Liver (tissue), 3 donors: ENCODE results near the gene SASH1.

ENCODE experiments used
- CTCF ChIP-seq: fragments of 150-350 bp; IDR thresholded peaks from 2 replicates; pipeline ENCODE4 v1.5.1; 2017; ENCODE audit warnings: improper control_type of control experiment, low read depth, low read length; ENCODE audit not compliant: missing input control
- GABPA ChIP-seq, 2 donors: IDR thresholded peaks in 1 of 2; conservative IDR thresholded peaks in 1 of 2; 2 replicates each; pipeline ENCODE4 v1.6.1; 2016; ENCODE audit warnings: antibody characterized with exemption in 2 of 2, mild to moderate bottlenecking in 1 of 2, moderate library complexity in 1 of 2
- HNF4G ChIP-seq: IDR thresholded peaks from 2 replicates; pipeline ENCODE4 v1.6.1; 2016; ENCODE audit warnings: antibody characterized with exemption
- JUND ChIP-seq, 2 donors: IDR thresholded peaks; 2 replicates each; pipeline ENCODE4 v1.6.1; 2016; ENCODE audit warnings: antibody characterized with exemption in 2 of 2
- MAX ChIP-seq: IDR thresholded peaks from 2 replicates; pipeline ENCODE4 v1.6.1; 2016; ENCODE audit warnings: antibody characterized with exemption
- RAD21 ChIP-seq, 2 donors: IDR thresholded peaks; 2 replicates each; pipeline ENCODE4 v1.6.1; 2016; ENCODE audit warnings: antibody characterized with exemption in 2 of 2, mild to moderate bottlenecking in 2 of 2
- SP1 ChIP-seq: IDR thresholded peaks from 2 replicates; pipeline ENCODE4 v1.6.1; 2018; ENCODE audit warnings: antibody characterized with exemption, mild to moderate bottlenecking
- TAF1 ChIP-seq: conservative IDR thresholded peaks from 2 replicates; pipeline ENCODE4 v1.6.1; 2016; ENCODE audit warnings: antibody characterized with exemption, mild to moderate bottlenecking
- YY1 ChIP-seq: IDR thresholded peaks from 2 replicates; pipeline ENCODE4 v1.6.1; 2016; ENCODE audit warnings: antibody characterized with exemption, mild to moderate bottlenecking
- TF ChIP-seq, protein P1 (sequence below): IDR thresholded peaks from 2 replicates; pipeline ENCODE4 v1.6.1; 2016; ENCODE audit warnings: antibody characterized with exemption
- TF ChIP-seq, protein P2 (sequence below): IDR thresholded peaks from 2 replicates; pipeline ENCODE4 v1.6.1; 2016; ENCODE audit warnings: antibody characterized with exemption, mild to moderate bottlenecking
- donor health status: healthy.
- donor health status: healthy.

GRCh38 chr6:148440016-148440415, 97.4 kb downstream of the SASH1 start:
- no peak for TF ChIP-seq JUND (IDR thresholded peaks at IDR 0.05)
- TF ChIP-seq HNF4G: no peak
- TF ChIP-seq CTCF: no peak
- TF ChIP-seq SP1: no peak
- TF ChIP-seq YY1: no peak
- TF ChIP-seq MAX: no peak
- no peak for TF ChIP-seq GABPA (IDR thresholded peaks at IDR 0.05 in 1 of 2, conservative IDR thresholded peaks at IDR 0.05 in 1 of 2)
- no peak for TF ChIP-seq TAF1
- TF ChIP-seq RAD21 (IDR thresholded peaks at IDR 0.05): no peak
- TF ChIP-seq, protein P1, sequence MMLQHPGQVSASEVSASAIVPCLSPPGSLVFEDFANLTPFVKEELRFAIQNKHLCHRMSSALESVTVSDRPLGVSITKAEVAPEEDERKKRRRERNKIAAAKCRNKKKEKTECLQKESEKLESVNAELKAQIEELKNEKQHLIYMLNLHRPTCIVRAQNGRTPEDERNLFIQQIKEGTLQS: no peak
- TF ChIP-seq, protein P2, sequence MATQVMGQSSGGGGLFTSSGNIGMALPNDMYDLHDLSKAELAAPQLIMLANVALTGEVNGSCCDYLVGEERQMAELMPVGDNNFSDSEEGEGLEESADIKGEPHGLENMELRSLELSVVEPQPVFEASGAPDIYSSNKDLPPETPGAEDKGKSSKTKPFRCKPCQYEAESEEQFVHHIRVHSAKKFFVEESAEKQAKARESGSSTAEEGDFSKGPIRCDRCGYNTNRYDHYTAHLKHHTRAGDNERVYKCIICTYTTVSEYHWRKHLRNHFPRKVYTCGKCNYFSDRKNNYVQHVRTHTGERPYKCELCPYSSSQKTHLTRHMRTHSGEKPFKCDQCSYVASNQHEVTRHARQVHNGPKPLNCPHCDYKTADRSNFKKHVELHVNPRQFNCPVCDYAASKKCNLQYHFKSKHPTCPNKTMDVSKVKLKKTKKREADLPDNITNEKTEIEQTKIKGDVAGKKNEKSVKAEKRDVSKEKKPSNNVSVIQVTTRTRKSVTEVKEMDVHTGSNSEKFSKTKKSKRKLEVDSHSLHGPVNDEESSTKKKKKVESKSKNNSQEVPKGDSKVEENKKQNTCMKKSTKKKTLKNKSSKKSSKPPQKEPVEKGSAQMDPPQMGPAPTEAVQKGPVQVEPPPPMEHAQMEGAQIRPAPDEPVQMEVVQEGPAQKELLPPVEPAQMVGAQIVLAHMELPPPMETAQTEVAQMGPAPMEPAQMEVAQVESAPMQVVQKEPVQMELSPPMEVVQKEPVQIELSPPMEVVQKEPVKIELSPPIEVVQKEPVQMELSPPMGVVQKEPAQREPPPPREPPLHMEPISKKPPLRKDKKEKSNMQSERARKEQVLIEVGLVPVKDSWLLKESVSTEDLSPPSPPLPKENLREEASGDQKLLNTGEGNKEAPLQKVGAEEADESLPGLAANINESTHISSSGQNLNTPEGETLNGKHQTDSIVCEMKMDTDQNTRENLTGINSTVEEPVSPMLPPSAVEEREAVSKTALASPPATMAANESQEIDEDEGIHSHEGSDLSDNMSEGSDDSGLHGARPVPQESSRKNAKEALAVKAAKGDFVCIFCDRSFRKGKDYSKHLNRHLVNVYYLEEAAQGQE: no peak
